Lung (tissue), 12 donors: ENCODE data around the gene TMEM38A. TPM values are rescaled to one million over a fixed set of nuclear protein-coding genes. Genes with fewer than 3 reads are reported as not detected.
A peak's percentile ranks its signal among the peaks of the same experiment; 100 is the strongest.

Experiments used
- ATAC-seq: fragments of 200-7000 bp; cut with Tn5 transposase; one replicate; pipeline ENCODE4 v1.9.1; 2020; ENCODE audit warnings: moderate number of reproducible peaks; ENCODE audit not compliant: insufficient read depth, low FRiP score
- DNase-seq, 3 donors: peaks; one replicate each; pipeline ENCODE4 v3.0.0-alpha.2; 2013 to 2017
- H3K27ac ChIP-seq, 2 donors: one replicate each; pipeline ENCODE4 v1.5.1; 2013; ENCODE audit warnings: mild to moderate bottlenecking in 2 of 2, moderate library complexity in 2 of 2, control low read depth in 1 of 2, inconsistent platforms in 1 of 2, low read depth in 1 of 2, low read length in 1 of 2
- H3K27me3 ChIP-seq, 3 donors: one replicate each; pipeline ENCODE4 v1.5.1; 2013; ENCODE audit warnings: low read length in 2 of 3; ENCODE audit not compliant: control insufficient read depth in 3 of 3, insufficient read depth in 3 of 3
- H3K36me3 ChIP-seq, 4 donors: one replicate each; pipeline ENCODE4 v1.5.1; 2013; ENCODE audit warnings: low read length in 4 of 4, mild to moderate bottlenecking in 1 of 4, moderate library complexity in 1 of 4; ENCODE audit not compliant: control insufficient read depth in 4 of 4, insufficient read depth in 4 of 4
- H3K4me1 ChIP-seq, 5 donors: one replicate each; pipeline ENCODE4 v1.5.1; 2013; ENCODE audit warnings: low read length in 5 of 5, mild to moderate bottlenecking in 2 of 5, moderate library complexity in 1 of 5; ENCODE audit not compliant: control insufficient read depth in 5 of 5, insufficient read depth in 5 of 5
- H3K4me3 ChIP-seq: one replicate; pipeline ENCODE4 v1.5.1; 2013; ENCODE audit warnings: mild to moderate bottlenecking, control low read depth, moderate library complexity
- H3K9ac ChIP-seq, 2 donors: one replicate each; pipeline ENCODE4 v1.5.1; 2013; ENCODE audit warnings: low read length in 2 of 2, control low read depth in 1 of 2; ENCODE audit not compliant: insufficient read depth in 1 of 2
- H3K9me3 ChIP-seq, 4 donors: one replicate each; pipeline ENCODE4 v1.5.1; 2013; ENCODE audit warnings: low read length in 3 of 4, mild to moderate bottlenecking in 1 of 4, moderate library complexity in 1 of 4; ENCODE audit not compliant: control insufficient read depth in 4 of 4, insufficient read depth in 3 of 4
- CTCF ChIP-seq: IDR thresholded peaks from 2 replicates; pipeline ENCODE4 v1.5.1; 2012; ENCODE audit warnings: mild to moderate bottlenecking; ENCODE audit errors: control extremely low read depth, extremely low read depth
- WGBS, 2 donors: extraction: QIAGEN DNeasy Blood & Tissue Kit; methylation state at CpG; one replicate each; pipeline ENCODE4 v1.1.7; 2013; 5-methylcytosine and 5-hydroxymethylcytosine counted together
- polyA plus RNA-seq, 2 donors: library from polyadenylated mRNA; stranded (reverse); fragments of 200-250 nt; gene quantifications; one replicate each; pipeline ENCODE4 v1.2.1, GENCODE V29; 2013
- total RNA-seq, 2 donors: library from RNA; depleted of rRNA in 1 of 2; stranded (reverse); fragments of >200 nt in 1 of 2; gene quantifications; one replicate each; pipeline ENCODE4 v1.2.1, GENCODE V29; 2014 to 2021
- donor health status: control.
- donor health status: control.
- donor health status: Bipolar disorder and iron deficiency.
- donor health status: healthy.
- donor health status: DM: yes; HTN: yes; CAD: no.

Gene TMEM38A
- total and polyA plus RNA-seq, 4 donors = 3.6 to 6.2 (median 3.8) TPM

- WGBS, 2 donors = 92% methylated on average over 3 of the region's 3 CpGs
- no peak overlapping the region for H3K9ac ChIP-seq
- no peak overlapping the region for H3K4me3 ChIP-seq
- H3K36me3 ChIP-seq = peaks cover 0 to 10% (median 3%) of the 10 kb centered on the region in 4 donors
- no peak for ATAC-seq
- H3K27me3 ChIP-seq = no peaks in the 10 kb centered on the region
- no peaks in the 10 kb centered on the region for H3K4me1 ChIP-seq
- H3K27ac ChIP-seq = no peak overlapping the region
- no peak for TF ChIP-seq CTCF
- H3K9me3 ChIP-seq = peaks cover 0 to 9% (median 2%) of the 10 kb centered on the region in 4 donors
- no peak for DNase-seq
Observed at GRCh38 chr19:16684216-16684615, 23.3 kb downstream of the TMEM38A start.

DNA sequence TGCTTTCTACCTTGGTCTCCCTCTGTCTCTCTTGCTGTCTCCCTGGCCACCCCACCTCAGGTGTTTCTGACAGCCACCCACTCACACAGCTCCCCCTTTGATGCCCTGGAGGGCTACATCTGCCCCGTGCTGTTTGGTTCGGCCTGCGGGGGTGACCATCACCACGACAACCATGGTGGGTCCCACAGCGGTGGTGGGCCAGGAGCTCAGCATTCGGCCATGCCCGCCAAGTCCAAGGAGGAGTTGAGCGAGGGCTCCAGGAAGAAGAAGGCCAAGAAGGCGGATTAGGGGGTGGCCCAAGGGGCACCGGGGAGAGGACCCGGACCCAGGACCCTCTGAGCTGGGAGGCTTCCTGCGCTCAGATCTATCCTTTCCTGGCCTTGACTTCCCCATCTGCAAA is 27.1 kb downstream of the TMEM38A start:
- peaks cover 0 to 2% (median 0%) of the 10 kb centered on the region in 4 donors for H3K9me3 ChIP-seq
- DNase-seq = no peak
- no peaks in the 10 kb centered on the region for H3K27me3 ChIP-seq
- no peak for ATAC-seq
- no peak overlapping the region for H3K9ac ChIP-seq
- H3K4me1 ChIP-seq = no peaks in the 10 kb centered on the region
- no peaks in the 10 kb centered on the region for H3K36me3 ChIP-seq
- WGBS, 2 donors = 94 to 96% methylated on average over 12 of the region's 12 CpGs
- no peak overlapping the region for H3K27ac ChIP-seq
- TF ChIP-seq CTCF = no peak
- H3K4me3 ChIP-seq = no peak overlapping the region

DNA sequence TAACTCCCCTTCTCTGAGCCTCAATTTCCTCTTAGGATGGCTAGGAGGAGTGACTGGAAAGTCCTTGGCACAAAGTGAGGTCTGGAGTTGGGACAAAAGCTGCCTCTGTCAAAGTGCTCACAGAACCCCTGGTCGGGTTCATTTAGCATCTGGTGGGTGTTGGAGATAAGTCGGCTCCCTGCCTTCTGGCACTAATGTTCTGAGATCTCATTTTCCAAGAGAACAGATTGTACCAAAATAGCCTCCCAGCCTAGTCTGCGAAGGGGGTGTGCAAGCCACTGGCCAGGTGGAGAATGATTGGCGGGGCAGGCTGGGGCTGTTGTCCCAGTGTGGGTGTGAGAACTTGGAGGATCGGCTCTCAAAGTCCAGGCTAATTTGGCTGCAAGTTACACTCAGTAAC is 38.0 kb downstream of the TMEM38A start:
- Histone ChIP-seq H3K27ac (no peak overlapping the region), H3K4me1 (peaks cover 0 to 5% (median 2%) of the 10 kb centered on the region in 5 donors), H3K9ac (no peak overlapping the region), H3K27me3 (no peaks in the 10 kb centered on the region), H3K36me3 (no peaks in the 10 kb centered on the region), H3K9me3 (peaks cover 0 to 2% (median 0%) of the 10 kb centered on the region in 4 donors), H3K4me3 (no peak overlapping the region)
- WGBS, 2 donors = 63 to 91% methylated on average over 5 of the region's 5 CpGs
- TF ChIP-seq CTCF = no peak
- ATAC-seq = no peak
- peak in 1 of 3 donors; percentile 3 for DNase-seq

GRCh38 chr19:16702123-16702522 is 41.2 kb downstream of the TMEM38A start:
- no peaks in the 10 kb centered on the region for H3K36me3 ChIP-seq
- TF ChIP-seq CTCF = no peak
- no peak overlapping the region for H3K27ac ChIP-seq
- H3K9me3 ChIP-seq = peaks cover 0 to 2% (median 0%) of the 10 kb centered on the region in 4 donors
- H3K9ac ChIP-seq = no peak overlapping the region
- no peak for ATAC-seq
- H3K27me3 ChIP-seq = no peaks in the 10 kb centered on the region
- H3K4me1 ChIP-seq = peaks cover 0 to 5% (median 2%) of the 10 kb centered on the region in 5 donors
- 50 to 66% methylated on average over 6 of the region's 6 CpGs for WGBS, 2 donors
- no peak overlapping the region for H3K4me3 ChIP-seq
- peak; percentile 38 to 85 (median 66) for DNase-seq
